Glutamatergic neuron (in vitro differentiated cells): ENCODE results near the gene RAPGEF2. TPM values are rescaled to one million over a fixed set of nuclear protein-coding genes. Genes with fewer than 3 reads are reported as not detected.
A peak's percentile ranks its signal among the peaks of the same experiment; 100 is the strongest.

Experiments
- DNase-seq: peaks from one replicate; pipeline ENCODE4 v3.0.0; 2022
- H3K27ac Mint-ChIP-seq: one replicate; pipeline ENCODE4 v1.8.0; 2020; ENCODE audit warnings: mild to moderate bottlenecking, mixed read lengths, inconsistent platforms; ENCODE audit not compliant: unreplicated experiment
- H3K27me3 Mint-ChIP-seq: one replicate; pipeline ENCODE4 v1.8.0; 2020; ENCODE audit warnings: mild to moderate bottlenecking, moderate library complexity, mixed read lengths, inconsistent platforms; ENCODE audit not compliant: unreplicated experiment
- H3K36me3 Mint-ChIP-seq: one replicate; pipeline ENCODE4 v1.8.0; 2020; ENCODE audit warnings: mild to moderate bottlenecking, mixed read lengths, inconsistent platforms; ENCODE audit not compliant: unreplicated experiment
- H3K4me1 Mint-ChIP-seq: one replicate; pipeline ENCODE4 v1.8.0; 2020; ENCODE audit warnings: mild to moderate bottlenecking, low read depth, mixed read lengths, inconsistent platforms; ENCODE audit not compliant: unreplicated experiment
- H3K4me3 Mint-ChIP-seq: one replicate; pipeline ENCODE4 v1.8.0; 2020; ENCODE audit warnings: mild to moderate bottlenecking, mixed read lengths, inconsistent platforms; ENCODE audit not compliant: unreplicated experiment
- H3K9me3 Mint-ChIP-seq: one replicate; pipeline ENCODE4 v1.8.0; 2020; ENCODE audit warnings: mild to moderate bottlenecking, moderate library complexity, mixed read lengths, inconsistent platforms; ENCODE audit not compliant: unreplicated experiment
- CTCF ChIP-seq: fragments of 200-600 bp; sonication (generic); IDR thresholded peaks from one replicate; pipeline ENCODE4 v1.5.0; 2021; ENCODE audit not compliant: partially characterized antibody, unreplicated experiment
- total RNA-seq: library from RNA; stranded (reverse); fragmentation: NEBNext Ultra II Directional; extraction: Animal tissue kit (Norgen Biotek cat#: 25700); gene quantifications from one replicate; pipeline ENCODE4 v1.2.1, GENCODE V29; 2021; ENCODE audit not compliant: unreplicated experiment

The RAPGEF2 gene
- total RNA-seq, 1 donor from 2014 or later = 58.4 TPM

DNA sequence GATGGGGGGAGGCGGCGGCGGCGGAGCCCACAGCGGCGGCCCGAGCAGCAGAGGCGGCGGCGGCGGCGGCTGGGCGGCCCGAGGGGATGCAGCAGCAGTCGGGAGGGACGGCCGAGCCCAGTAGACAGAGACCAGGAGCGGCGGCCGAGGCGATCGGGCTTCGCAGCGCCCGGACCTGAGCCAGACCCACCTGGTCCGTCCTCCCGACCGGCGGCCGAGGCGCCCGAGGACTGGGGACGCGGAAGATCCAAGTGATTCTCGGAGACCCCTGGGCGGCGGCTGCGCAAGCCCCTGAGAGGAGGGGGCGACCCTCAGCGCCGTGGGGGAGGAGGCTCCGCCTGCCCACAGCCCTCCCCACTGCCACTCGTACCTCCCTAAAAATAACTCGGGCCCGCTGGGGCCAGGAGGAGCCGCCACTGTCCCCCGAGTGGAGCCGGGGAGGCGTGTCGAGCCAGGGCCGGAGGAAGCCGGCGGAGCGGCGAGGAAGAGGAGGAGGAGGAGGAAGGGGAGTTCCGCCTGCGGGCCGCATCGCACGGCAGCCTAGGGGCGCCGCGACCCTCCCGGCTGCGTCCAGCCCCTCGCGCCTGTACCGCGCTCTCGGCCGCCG, 608 bp downstream of the RAPGEF2 start:
- DNase-seq = peak; percentile 61
- Mint-ChIP-seq H3K4me3 (no peak overlapping the region), H3K27me3 (peaks cover 15% of the 10 kb centered on the region), H3K4me1 (peaks cover 23% of the 10 kb centered on the region), H3K9me3 (peaks cover 16% of the 10 kb centered on the region), H3K27ac (no peak overlapping the region), H3K36me3 (no peaks in the 10 kb centered on the region)
- TF ChIP-seq CTCF = no peak

DNA sequence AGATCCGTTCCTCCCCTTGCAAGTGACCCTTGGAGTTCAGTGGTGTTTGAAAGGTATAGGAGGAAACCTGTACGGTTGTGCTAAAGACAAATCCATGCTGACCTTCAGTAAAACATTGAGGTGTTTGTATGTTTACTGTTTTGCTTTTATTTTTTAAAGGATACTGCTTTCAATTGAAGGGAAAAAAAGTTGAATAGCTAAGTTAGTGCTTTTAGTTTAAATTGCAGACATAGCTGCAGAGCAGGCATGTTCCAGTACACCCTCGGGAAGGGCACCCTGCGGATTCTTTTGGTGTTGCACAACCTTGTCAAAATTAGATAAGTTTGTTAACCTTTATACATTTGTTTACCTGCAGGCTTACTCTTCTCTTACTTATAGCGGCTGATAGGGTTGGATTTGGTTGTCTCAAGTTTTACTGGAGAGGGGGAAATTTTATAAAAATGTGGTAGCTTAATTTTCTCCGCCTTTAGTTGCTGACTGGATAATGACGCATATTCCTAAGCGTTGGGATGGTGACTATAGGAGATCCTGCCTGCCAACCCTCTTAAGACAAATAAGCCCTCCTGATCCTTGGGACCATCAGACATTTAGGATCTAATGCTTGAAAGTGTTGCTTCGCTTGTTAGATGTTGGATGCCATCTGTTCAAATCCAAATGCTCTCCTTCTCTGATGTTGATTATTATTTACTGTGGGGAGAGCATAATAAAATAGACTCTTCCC, 2.0 kb downstream of the RAPGEF2 start:
- TF ChIP-seq CTCF = no peak
- Mint-ChIP-seq H3K4me1 (peaks cover 27% of the 10 kb centered on the region), H3K4me3 (peak overlapping the region; percentile 100), H3K27ac (peak overlapping the region; percentile 98), H3K27me3 (peaks cover 17% of the 10 kb centered on the region), H3K36me3 (no peaks in the 10 kb centered on the region), H3K9me3 (peaks cover 16% of the 10 kb centered on the region)
- DNase-seq = no peak

GRCh38 chr4:159105761-159106243, 2.9 kb downstream of the RAPGEF2 start:
- no peaks in the 10 kb centered on the region for H3K36me3 Mint-ChIP-seq
- no peak for DNase-seq
- H3K4me3 Mint-ChIP-seq = peak overlapping the region; percentile 100
- no peak for TF ChIP-seq CTCF
- peaks cover 17% of the 10 kb centered on the region for H3K27me3 Mint-ChIP-seq
- H3K27ac Mint-ChIP-seq = peak overlapping the region; percentile 57
- peaks cover 27% of the 10 kb centered on the region for H3K4me1 Mint-ChIP-seq
- peaks cover 16% of the 10 kb centered on the region for H3K9me3 Mint-ChIP-seq

- H3K27me3 Mint-ChIP-seq = peaks cover 13% of the 10 kb centered on the region
- DNase-seq = no peak
These were observed 3.8 kb downstream of the RAPGEF2 start for GRCh38 chr4:159106636-159107035.

More at GRCh38 chr4:159106636-159107035, 3.8 kb downstream of the RAPGEF2 start:
- H3K9me3 Mint-ChIP-seq = peaks cover 16% of the 10 kb centered on the region
- no peaks in the 10 kb centered on the region for H3K36me3 Mint-ChIP-seq
- H3K4me3 Mint-ChIP-seq = peak overlapping the region; percentile 69
- H3K4me1 Mint-ChIP-seq = peaks cover 30% of the 10 kb centered on the region
- TF ChIP-seq CTCF = no peak
- H3K27ac Mint-ChIP-seq = no peak overlapping the region
